T-helper 1 cell treated with Interleukin-12 subunit alpha and Interleukin-12 subunit beta and Interleukin-4 antibody, amounts not matched to agents 30 μg/mL and 1 μg/mL, for 36 hours (primary cell): Measurements from ENCODE around the gene PARP16.
"Not testable (repeated sequence)": the region's sequence is repeated elsewhere in the genome, so short reads cannot be mapped to it uniquely, and the experiment has no call there.

ENCODE experiments used
- H3K27ac Mint-ChIP-seq: one replicate; pipeline ENCODE4 v1.8.0; 2021; ENCODE audit warnings: mild to moderate bottlenecking, mixed read lengths
- H3K27me3 Mint-ChIP-seq: one replicate; pipeline ENCODE4 v1.8.0; 2021; ENCODE audit warnings: low read depth, mixed read lengths
- H3K36me3 Mint-ChIP-seq: one replicate; pipeline ENCODE4 v1.8.0; 2021; ENCODE audit warnings: low read depth, mixed read lengths
- H3K4me1 Mint-ChIP-seq: one replicate; pipeline ENCODE4 v1.8.0; 2021; ENCODE audit warnings: low read depth, mixed read lengths
- H3K4me3 Mint-ChIP-seq: one replicate; pipeline ENCODE4 v1.8.0; 2021; ENCODE audit warnings: mild to moderate bottlenecking, moderate library complexity, mixed read lengths
- H3K9me3 Mint-ChIP-seq: one replicate; pipeline ENCODE4 v1.8.0; 2021; ENCODE audit warnings: mixed read lengths

Gene PARP16

GRCh38 chr15:65246026-65246714 is 40.5 kb downstream of the PARP16 start:
- Mint-ChIP-seq H3K4me3 (no peak overlapping the region), H3K27ac (no peak overlapping the region), H3K9me3 (no peaks in the 10 kb centered on the region), H3K27me3 (no peaks in the 10 kb centered on the region), H3K4me1 (peaks cover 7% of the 10 kb centered on the region), H3K36me3 (peaks cover 4% of the 10 kb centered on the region)

- H3K4me3 Mint-ChIP-seq = no peak overlapping the region
- H3K36me3 Mint-ChIP-seq = peaks cover 4% of the 10 kb centered on the region
- no peaks in the 10 kb centered on the region for H3K9me3 Mint-ChIP-seq
- no peaks in the 10 kb centered on the region for H3K27me3 Mint-ChIP-seq
- peaks cover 7% of the 10 kb centered on the region for H3K4me1 Mint-ChIP-seq
- H3K27ac Mint-ChIP-seq = no peak overlapping the region
Observed at GRCh38 chr15:65245096-65245856, 41.4 kb downstream of the PARP16 start.

- no peaks in the 10 kb centered on the region for H3K27me3 Mint-ChIP-seq
- no peak overlapping the region for H3K27ac Mint-ChIP-seq
Observed at GRCh38 chr15:65244638-65245037, 42.0 kb downstream of the PARP16 start.

GRCh38 chr15:65236443-65236842 is 50.2 kb downstream of the PARP16 start:
- not testable (repeated sequence) for H3K4me1 Mint-ChIP-seq, H3K4me3 Mint-ChIP-seq, H3K36me3 Mint-ChIP-seq, H3K27me3 Mint-ChIP-seq, H3K27ac Mint-ChIP-seq, H3K9me3 Mint-ChIP-seq

More at GRCh38 chr15:65244638-65245037, 42.0 kb downstream of the PARP16 start:
- peaks cover 6% of the 10 kb centered on the region for H3K4me1 Mint-ChIP-seq
- no peak overlapping the region for H3K4me3 Mint-ChIP-seq
- H3K9me3 Mint-ChIP-seq = no peaks in the 10 kb centered on the region
- peaks cover 4% of the 10 kb centered on the region for H3K36me3 Mint-ChIP-seq

GRCh38 chr15:65233696-65234095 is 53.0 kb downstream of the PARP16 start:
- H3K27me3 Mint-ChIP-seq = no peaks in the 10 kb centered on the region
- no peak overlapping the region for H3K4me3 Mint-ChIP-seq
- peaks cover 1% of the 10 kb centered on the region for H3K4me1 Mint-ChIP-seq
- no peaks in the 10 kb centered on the region for H3K36me3 Mint-ChIP-seq
- no peaks in the 10 kb centered on the region for H3K9me3 Mint-ChIP-seq
- no peak overlapping the region for H3K27ac Mint-ChIP-seq

- no peaks in the 10 kb centered on the region for H3K36me3 Mint-ChIP-seq
- no peak overlapping the region for H3K4me3 Mint-ChIP-seq
Observed at GRCh38 chr15:65232520-65232919, 54.2 kb downstream of the PARP16 start.

GRCh38 chr15:65231306-65231705 is 55.4 kb downstream of the PARP16 start:
- H3K9me3 Mint-ChIP-seq = no peaks in the 10 kb centered on the region
- H3K36me3 Mint-ChIP-seq = no peaks in the 10 kb centered on the region
- peaks cover 1% of the 10 kb centered on the region for H3K4me1 Mint-ChIP-seq
- no peak overlapping the region for H3K4me3 Mint-ChIP-seq
- H3K27ac Mint-ChIP-seq = no peak overlapping the region
- no peaks in the 10 kb centered on the region for H3K27me3 Mint-ChIP-seq

More at GRCh38 chr15:65232520-65232919, 54.2 kb downstream of the PARP16 start:
- Mint-ChIP-seq H3K27me3 (no peaks in the 10 kb centered on the region), H3K27ac (no peak overlapping the region), H3K4me1 (peaks cover 1% of the 10 kb centered on the region), H3K9me3 (no peaks in the 10 kb centered on the region)

GRCh38 chr15:65226901-65227300 is 59.8 kb downstream of the PARP16 start:
- not testable (repeated sequence) for H3K27ac Mint-ChIP-seq, H3K27me3 Mint-ChIP-seq, H3K9me3 Mint-ChIP-seq, H3K36me3 Mint-ChIP-seq, H3K4me3 Mint-ChIP-seq, H3K4me1 Mint-ChIP-seq

- no peaks in the 10 kb centered on the region for H3K27me3 Mint-ChIP-seq
- H3K4me1 Mint-ChIP-seq = no peaks in the 10 kb centered on the region
- no peak overlapping the region for H3K27ac Mint-ChIP-seq
- H3K4me3 Mint-ChIP-seq = no peak overlapping the region
- H3K9me3 Mint-ChIP-seq = no peaks in the 10 kb centered on the region
- H3K36me3 Mint-ChIP-seq = no peaks in the 10 kb centered on the region
Observed at GRCh38 chr15:65226221-65226620, 60.5 kb downstream of the PARP16 start.

- no peaks in the 10 kb centered on the region for H3K9me3 Mint-ChIP-seq
- no peaks in the 10 kb centered on the region for H3K27me3 Mint-ChIP-seq
- H3K27ac Mint-ChIP-seq = no peak overlapping the region
- no peaks in the 10 kb centered on the region for H3K36me3 Mint-ChIP-seq
- no peaks in the 10 kb centered on the region for H3K4me1 Mint-ChIP-seq
- H3K4me3 Mint-ChIP-seq = no peak overlapping the region
Observed at GRCh38 chr15:65223996-65224395, 62.7 kb downstream of the PARP16 start.

GRCh38 chr15:65222891-65223290 is 63.8 kb downstream of the PARP16 start:
- no peaks in the 10 kb centered on the region for H3K27me3 Mint-ChIP-seq
- no peaks in the 10 kb centered on the region for H3K4me1 Mint-ChIP-seq
- H3K4me3 Mint-ChIP-seq = no peak overlapping the region
- H3K27ac Mint-ChIP-seq = no peak overlapping the region
- no peaks in the 10 kb centered on the region for H3K36me3 Mint-ChIP-seq
- no peaks in the 10 kb centered on the region for H3K9me3 Mint-ChIP-seq

- Mint-ChIP-seq H3K9me3 (no peaks in the 10 kb centered on the region), H3K36me3 (no peaks in the 10 kb centered on the region), H3K4me3 (no peak overlapping the region), H3K27me3 (no peaks in the 10 kb centered on the region), H3K4me1 (no peaks in the 10 kb centered on the region), H3K27ac (no peak overlapping the region)
Observed at GRCh38 chr15:65221697-65222096, 65.0 kb downstream of the PARP16 start.

GRCh38 chr15:65219137-65219536 is 67.5 kb downstream of the PARP16 start:
- H3K27me3 Mint-ChIP-seq = no peaks in the 10 kb centered on the region
- H3K36me3 Mint-ChIP-seq = no peaks in the 10 kb centered on the region
- H3K4me1 Mint-ChIP-seq = no peaks in the 10 kb centered on the region

GRCh38 chr15:65217526-65218482 is 68.9 kb downstream of the PARP16 start:
- Mint-ChIP-seq H3K4me3 (no peak overlapping the region), H3K4me1 (no peaks in the 10 kb centered on the region), H3K36me3 (no peaks in the 10 kb centered on the region), H3K27me3 (no peaks in the 10 kb centered on the region), H3K27ac (no peak overlapping the region), H3K9me3 (no peaks in the 10 kb centered on the region)

More at GRCh38 chr15:65219137-65219536, 67.5 kb downstream of the PARP16 start:
- Mint-ChIP-seq H3K9me3 (no peaks in the 10 kb centered on the region), H3K27ac (no peak overlapping the region), H3K4me3 (no peak overlapping the region)
